ENCODE measurements around the gene HPCAL1.

DNA sequence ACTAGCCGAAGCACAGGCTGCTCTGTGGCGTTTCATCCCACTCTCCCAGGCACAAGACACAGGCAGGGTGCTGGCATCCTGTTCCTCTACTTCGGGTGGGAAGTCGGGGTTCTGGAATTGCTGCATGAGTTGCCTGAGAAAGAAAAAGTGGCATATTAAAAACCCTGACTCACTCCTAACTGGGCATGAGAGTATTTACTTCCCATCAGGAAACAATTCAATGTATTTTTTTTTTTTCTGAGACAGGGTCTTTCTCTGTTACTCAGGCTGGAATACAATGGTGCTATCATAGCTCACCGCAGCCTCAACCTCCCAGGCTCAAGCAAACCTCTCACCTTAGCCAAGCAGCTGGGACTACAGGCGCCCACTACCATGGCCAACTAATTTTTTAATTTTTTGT lies 138.0 kb downstream of the HPCAL1 start:
- TF ChIP-seq POLR2A (IDR thresholded peaks at IDR 0.05): no peak
- TF ChIP-seq CTCF (IDR thresholded peaks at IDR 0.05): no peak

Measured in testis (tissue), 2 donors.